Right lobe of liver (tissue), 6 donors: ENCODE data around the gene LSS. TPM values are rescaled to one million over a fixed set of nuclear protein-coding genes. Genes with fewer than 3 reads are reported as not detected.

Source experiments
- ATAC-seq, 4 donors: fragments of 200-7000 bp; cut with Tn5 transposase; one replicate each; pipeline ENCODE4 v1.9.1; 2020; ENCODE audit warnings: mild to moderate bottlenecking in 4 of 4, moderate library complexity in 4 of 4
- DNase-seq, 3 donors: peaks; one replicate each; pipeline ENCODE4 v3.0.0-alpha.2; 2020
- H3K27ac ChIP-seq, 3 donors: fragments of 200-600 bp; one replicate each; pipeline ENCODE4 v1.8.0; 2022
- H3K27me3 ChIP-seq, 2 donors: fragments of 200-600 bp; one replicate each; pipeline ENCODE4 v1.8.0; 2022
- H3K36me3 ChIP-seq, 4 donors: fragments of 200-600 bp; sonication (generic) in 1 of 4; one replicate each; pipeline versions ENCODE4 v1.5.1 to v1.8.0; 2017 to 2022; ENCODE audit warnings: control low read depth in 1 of 4
- H3K4me1 ChIP-seq, 4 donors: fragments of 200-600 bp; sonication (generic) in 1 of 4; one replicate each; pipeline versions ENCODE4 v1.5.1 to v1.8.0; 2017 to 2022; ENCODE audit warnings: control low read depth in 1 of 4
- H3K4me3 ChIP-seq, 3 donors: fragments of 200-600 bp; one replicate each; pipeline ENCODE4 v1.8.0; 2022
- H3K9me3 ChIP-seq, 4 donors: fragments of 200-600 bp; sonication (generic) in 1 of 4; one replicate each; pipeline versions ENCODE4 v1.5.1 to v1.8.0; 2017 to 2022; ENCODE audit warnings: control low read depth in 1 of 4
- CTCF ChIP-seq, 4 donors: fragments of 200-600 bp in 3 of 4; fragments of 450-650 bp in 1 of 4; IDR thresholded peaks; one replicate each; pipeline versions ENCODE4 v1.5.1 to v1.8.0; 2016 to 2022; ENCODE audit warnings: antibody characterized with exemption in 4 of 4, mild to moderate bottlenecking in 2 of 4
- POLR2A ChIP-seq: fragments of 450-650 bp; IDR thresholded peaks from one replicate; pipeline ENCODE4 v1.6.1; 2017; ENCODE audit warnings: antibody characterized with exemption, mild to moderate bottlenecking
- WGBS: methylation state at CpG from one replicate; pipeline ENCODE4 v1.1.6; 2018; ENCODE audit warnings: low coverage, low lambda C conversion rate; ENCODE audit not compliant: insufficient coverage; ENCODE audit errors: missing lambda C conversion rate; 5-methylcytosine and 5-hydroxymethylcytosine counted together
- intact Hi-C, 2 donors: fragments of 100-400 bp; cut with DNase I; formaldehyde crosslinking; loops; one replicate each; pipeline versions ENCODE4 v1.11.2 to v1.14.1; 2022
- total RNA-seq, 6 experiments: library from RNA; depleted of rRNA in 2 of 6; stranded (reverse); fragments of >200 nt in 2 of 6; fragmentation: NEBNext Ultra II Directional in 3 of 6; extraction: Animal tissue kit (Norgen Biotek cat#: 25700) in 3 of 6; gene quantifications; one replicate each; pipeline versions ENCODE4 v1.1.0 to v1.2.4, GENCODE V29; 2016 to 2023
- donor health status: DM: no; HTN: yes; CAD: no.
- donor health status: DM: no; HTN: no; CAD: no.
- donor health status: DM: no; HTN: no; CAD: no.
- donor health status: DM: no; HTN: yes; CAD: no.
- donor health status: DM: no; HTN: yes; CAD: no.

LSS gene
- total RNA-seq, 6 experiments from 2014 or later, result 37.0 to 103 (median 59.6) TPM

- intact Hi-C loops, result no loop called here
- TF ChIP-seq CTCF (IDR thresholded peaks at IDR 0.05), result no peak
- no peak for TF ChIP-seq POLR2A
- peak overlapping the region in 2 of 3 donors; percentile 93 to 99 for H3K27ac ChIP-seq
- peaks cover 0 to 17% (median 7%) of the 10 kb centered on the region in 4 donors for H3K36me3 ChIP-seq
- no peak overlapping the region for H3K4me3 ChIP-seq
- H3K9me3 ChIP-seq, result no peaks in the 10 kb centered on the region
- H3K4me1 ChIP-seq, result peaks cover 0 to 20% (median 3%) of the 10 kb centered on the region in 4 donors
- 89% methylated on average over 10 of the region's 10 CpGs for WGBS
- ATAC-seq, result no peak
- peak in 1 of 3 donors; percentile 36 for DNase-seq
- H3K27me3 ChIP-seq, result no peaks in the 10 kb centered on the region
Observed at GRCh38 chr21:46156678-46157077, 71.9 kb downstream of the LSS start.

- TF ChIP-seq POLR2A (no peak), CTCF (IDR thresholded peaks at IDR 0.05) (no peak)
- DNase-seq, result no peak
- Histone ChIP-seq H3K4me3 (no peak overlapping the region), H3K27me3 (no peaks in the 10 kb centered on the region), H3K4me1 (peaks cover 0 to 24% (median 3%) of the 10 kb centered on the region in 4 donors), H3K9me3 (no peaks in the 10 kb centered on the region), H3K27ac (peak overlapping the region in 2 of 3 donors; percentile 93 to 99), H3K36me3 (peaks cover 0 to 19% (median 9%) of the 10 kb centered on the region in 4 donors)
- 89% methylated on average over 3 of the region's 7 CpGs for WGBS
- intact Hi-C loops, result no loop called here
- no peak for ATAC-seq
Observed at GRCh38 chr21:46156378-46156645, 72.3 kb downstream of the LSS start.

- 51% methylated on average over 20 of the region's 34 CpGs for WGBS
- Histone ChIP-seq H3K9me3 (no peaks in the 10 kb centered on the region), H3K4me1 (peaks cover 0 to 28% (median 3%) of the 10 kb centered on the region in 4 donors), H3K27ac (peak within 1 kb of the TSS; percentile 91 to 99 (median 93)), H3K4me3 (peak within 1 kb of the TSS; percentile 66 to 94 (median 87)), H3K27me3 (no peaks in the 10 kb centered on the region), H3K36me3 (peaks cover 0 to 25% (median 12%) of the 10 kb centered on the region in 4 donors)
- TF ChIP-seq POLR2A (peak; percentile 91), CTCF (IDR thresholded peaks at IDR 0.05) (peak in 2 of 4 donors; percentile 12 to 25)
- DNase-seq (peak; percentile 81 to 95 (median 94)), ATAC-seq (peak; percentile 63 to 81 (median 73))
- intact Hi-C loops, result no loop called here
Observed at GRCh38 chr21:46155514-46156377, 72.8 kb downstream of the LSS start, which contains the start of gene FTCD. TSS of gene FTCD (minus strand) at chr21:46155579. CDS start at chr21:46155523, 56 bp downstream.

- peak overlapping the region; percentile 91 to 99 (median 93) for H3K27ac ChIP-seq
- peaks cover 0 to 31% (median 15%) of the 10 kb centered on the region in 4 donors for H3K36me3 ChIP-seq
- no peaks in the 10 kb centered on the region for H3K27me3 ChIP-seq
- H3K9me3 ChIP-seq, result no peaks in the 10 kb centered on the region
- intact Hi-C loops, result no loop called here
- WGBS, result 33% methylated on average over 1 of the region's 16 CpGs
- DNase-seq (no peak), ATAC-seq (peak; percentile 0 to 5 (median 0))
- peaks cover 0 to 34% (median 3%) of the 10 kb centered on the region in 4 donors for H3K4me1 ChIP-seq
- TF ChIP-seq CTCF (IDR thresholded peaks at IDR 0.05) (no peak), POLR2A (no peak)
- peak overlapping the region; percentile 66 to 94 (median 87) for H3K4me3 ChIP-seq
Observed at GRCh38 chr21:46154955-46155513, 73.5 kb downstream of the LSS start.
